Uterus (tissue), 2 donors: Measurements from ENCODE around the gene CRACDL.

ENCODE experiments used
- CTCF ChIP-seq, 4 experiments: fragments of 200-600 bp in 2 of 4; fragments of 450-650 bp in 2 of 4; sonication (generic) in 2 of 4; IDR thresholded peaks; one replicate each; pipeline ENCODE4 v1.5.1; 2016 to 2019; ENCODE audit warnings: antibody characterized with exemption in 4 of 4, mild to moderate bottlenecking in 2 of 4, moderate library complexity in 1 of 4
- POLR2A ChIP-seq, 2 donors: fragments of 450-650 bp; IDR thresholded peaks; one replicate each; pipeline ENCODE4 v1.6.1; 2016; ENCODE audit warnings: antibody characterized with exemption in 2 of 2, mild to moderate bottlenecking in 1 of 2, moderate library complexity in 1 of 2

DNA sequence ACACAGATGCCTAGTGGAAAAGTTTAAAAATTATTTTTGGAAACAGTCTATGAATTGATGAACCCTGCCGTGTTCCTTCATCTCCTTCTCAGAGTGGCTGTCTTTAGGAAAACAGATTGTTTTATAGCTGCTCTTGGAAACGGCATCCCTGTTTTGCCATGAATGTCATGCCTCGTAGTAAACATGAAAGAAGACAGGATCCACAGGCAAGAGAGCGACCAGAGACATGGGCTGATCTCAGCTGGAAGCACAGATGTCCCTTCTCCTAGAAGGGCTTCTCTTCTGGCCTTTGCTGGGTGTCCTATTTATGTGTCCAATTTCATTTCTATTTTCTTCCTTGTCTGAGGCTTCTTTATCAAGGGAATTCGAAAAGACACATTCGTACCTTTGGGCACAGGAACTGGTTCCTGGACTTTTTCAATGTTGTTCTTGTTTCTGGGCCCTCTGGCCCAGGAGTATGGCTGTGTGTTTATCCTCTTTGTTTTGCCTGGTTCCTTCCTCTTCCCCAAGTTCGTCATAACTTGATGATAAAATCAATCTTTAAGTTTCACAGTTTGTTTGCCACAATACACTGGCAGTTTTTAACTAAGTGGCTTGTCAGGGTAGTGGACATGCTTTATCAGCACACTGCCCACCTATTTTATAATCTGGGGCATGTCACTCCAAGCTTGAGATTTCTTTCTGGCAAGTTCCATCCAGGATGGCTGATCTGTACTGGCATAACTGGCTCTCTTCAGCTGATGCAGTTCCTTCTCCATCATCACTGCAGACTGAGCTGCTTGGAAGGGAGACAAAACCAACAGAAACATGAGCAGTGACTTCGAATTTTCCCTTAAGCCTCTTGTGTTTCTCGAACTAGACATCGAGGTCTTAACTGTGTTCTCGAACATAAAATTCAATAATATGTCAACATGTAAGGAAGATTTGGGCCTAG lies 141.9 kb downstream of the CRACDL start:
- TF ChIP-seq CTCF (IDR thresholded peaks at IDR 0.05), result no peak
- TF ChIP-seq POLR2A (IDR thresholded peaks at IDR 0.05), result no peak
